OCI-LY1 (cell line): ENCODE results near the gene SETDB2.

Source experiments
- EZH2 ChIP-seq: fragments of 200-600 bp; sonication (generic), shearing (Covaris generic); IDR thresholded peaks from 2 replicates; pipeline ENCODE4 v1.8.0; 2017; ENCODE audit warnings: borderline replicate concordance, mixed run types, mild to moderate bottlenecking, antibody characterized with exemption, low read length, moderate library complexity, mixed read lengths
- TF ChIP-seq, protein P1 (sequence below): fragments of 200-600 bp; sonication (generic), shearing (Covaris generic); IDR thresholded peaks from 2 replicates; pipeline ENCODE4 v1.5.1; 2017; ENCODE audit warnings: mild to moderate bottlenecking, antibody characterized with exemption, low read length, moderate library complexity, mixed read lengths

DNA sequence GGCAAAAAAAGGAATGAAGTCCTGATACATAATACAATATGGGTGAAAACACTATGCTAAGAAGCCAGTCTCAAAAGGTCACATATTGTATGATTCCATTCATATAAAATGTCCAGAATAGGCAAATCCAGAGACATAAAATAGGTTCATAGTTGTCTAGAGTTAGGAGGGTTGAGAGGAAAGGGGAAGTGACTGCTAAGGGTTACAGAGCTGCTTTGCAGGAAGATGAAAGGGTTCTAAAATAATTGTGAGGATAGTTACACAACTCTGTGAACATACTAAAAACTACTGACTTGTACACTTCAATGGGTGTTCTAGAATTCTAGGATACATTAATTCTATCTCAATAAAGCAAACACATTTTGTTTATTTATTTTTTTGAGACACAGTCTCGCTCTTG, 25.9 kb upstream of the SETDB2 start:
- TF ChIP-seq, protein P1, sequence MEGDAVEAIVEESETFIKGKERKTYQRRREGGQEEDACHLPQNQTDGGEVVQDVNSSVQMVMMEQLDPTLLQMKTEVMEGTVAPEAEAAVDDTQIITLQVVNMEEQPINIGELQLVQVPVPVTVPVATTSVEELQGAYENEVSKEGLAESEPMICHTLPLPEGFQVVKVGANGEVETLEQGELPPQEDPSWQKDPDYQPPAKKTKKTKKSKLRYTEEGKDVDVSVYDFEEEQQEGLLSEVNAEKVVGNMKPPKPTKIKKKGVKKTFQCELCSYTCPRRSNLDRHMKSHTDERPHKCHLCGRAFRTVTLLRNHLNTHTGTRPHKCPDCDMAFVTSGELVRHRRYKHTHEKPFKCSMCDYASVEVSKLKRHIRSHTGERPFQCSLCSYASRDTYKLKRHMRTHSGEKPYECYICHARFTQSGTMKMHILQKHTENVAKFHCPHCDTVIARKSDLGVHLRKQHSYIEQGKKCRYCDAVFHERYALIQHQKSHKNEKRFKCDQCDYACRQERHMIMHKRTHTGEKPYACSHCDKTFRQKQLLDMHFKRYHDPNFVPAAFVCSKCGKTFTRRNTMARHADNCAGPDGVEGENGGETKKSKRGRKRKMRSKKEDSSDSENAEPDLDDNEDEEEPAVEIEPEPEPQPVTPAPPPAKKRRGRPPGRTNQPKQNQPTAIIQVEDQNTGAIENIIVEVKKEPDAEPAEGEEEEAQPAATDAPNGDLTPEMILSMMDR, result no peak
- no peak for TF ChIP-seq EZH2
